ENCODE measurements around the gene ARMH4. TPM values are rescaled to one million over a fixed set of nuclear protein-coding genes. Genes with fewer than 3 reads are reported as not detected.
"Not testable (repeated sequence)": the region's sequence is repeated elsewhere in the genome, so short reads cannot be mapped to it uniquely, and the experiment has no call there.

The ARMH4 gene
- total RNA-seq, 1 donor: 0.21 TPM

DNA sequence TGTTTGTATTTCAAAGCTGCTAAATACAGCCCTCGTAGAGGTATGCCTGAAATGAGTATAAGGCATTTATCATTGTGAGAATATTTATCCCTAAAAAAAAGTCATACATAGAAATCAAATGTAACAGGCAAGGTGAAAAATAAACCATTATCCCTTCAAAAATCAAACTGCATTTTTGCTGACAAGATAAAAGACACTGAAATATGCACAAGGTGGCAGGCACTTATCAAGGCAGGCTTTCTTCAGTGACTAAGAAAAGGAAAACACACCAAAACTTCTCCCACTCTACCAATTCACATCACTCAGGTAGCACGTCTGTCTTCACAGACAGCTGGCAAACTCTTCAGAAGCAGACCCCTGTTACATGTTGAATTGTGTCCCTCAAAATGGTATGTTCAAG is 23.6 kb downstream of the ARMH4 start:
- Histone ChIP-seq H3K9me3 (ENCODE audit: low read depth, low read length) (no peaks in the 10 kb centered on the region), H3K4me1 (ENCODE audit: insufficient read depth, low read length) (no peaks in the 10 kb centered on the region), H3K4me3 (ENCODE audit: low read length) (no peak overlapping the region), H3K27me3 (ENCODE audit: insufficient read depth, low read length) (no peaks in the 10 kb centered on the region)

DNA sequence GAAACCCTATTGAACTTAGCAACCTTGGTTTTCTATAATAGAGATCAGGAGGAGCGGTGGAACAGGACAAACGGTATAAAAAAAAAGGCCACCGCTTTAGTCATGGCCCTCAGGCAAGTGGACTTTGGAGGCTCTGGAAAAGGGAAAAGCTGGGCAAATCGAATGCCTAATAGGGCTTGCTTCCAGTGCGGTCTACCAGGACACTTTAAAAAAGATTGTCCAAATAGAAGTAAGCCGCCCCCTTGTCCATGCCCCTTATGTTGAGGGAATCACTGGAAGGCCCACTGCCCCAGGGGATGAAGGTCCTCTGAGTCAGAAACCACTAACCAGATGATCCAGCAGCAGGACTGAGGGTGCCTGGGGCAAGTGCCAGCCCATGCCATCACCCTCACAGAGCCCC is 29.5 kb downstream of the ARMH4 start:
- H3K4me3 ChIP-seq (ENCODE audit: low read length); H3K27me3 ChIP-seq (ENCODE audit: insufficient read depth, low read length); H3K9me3 ChIP-seq (ENCODE audit: low read depth, low read length); H3K4me1 ChIP-seq (ENCODE audit: insufficient read depth, low read length): not testable (repeated sequence)

DNA sequence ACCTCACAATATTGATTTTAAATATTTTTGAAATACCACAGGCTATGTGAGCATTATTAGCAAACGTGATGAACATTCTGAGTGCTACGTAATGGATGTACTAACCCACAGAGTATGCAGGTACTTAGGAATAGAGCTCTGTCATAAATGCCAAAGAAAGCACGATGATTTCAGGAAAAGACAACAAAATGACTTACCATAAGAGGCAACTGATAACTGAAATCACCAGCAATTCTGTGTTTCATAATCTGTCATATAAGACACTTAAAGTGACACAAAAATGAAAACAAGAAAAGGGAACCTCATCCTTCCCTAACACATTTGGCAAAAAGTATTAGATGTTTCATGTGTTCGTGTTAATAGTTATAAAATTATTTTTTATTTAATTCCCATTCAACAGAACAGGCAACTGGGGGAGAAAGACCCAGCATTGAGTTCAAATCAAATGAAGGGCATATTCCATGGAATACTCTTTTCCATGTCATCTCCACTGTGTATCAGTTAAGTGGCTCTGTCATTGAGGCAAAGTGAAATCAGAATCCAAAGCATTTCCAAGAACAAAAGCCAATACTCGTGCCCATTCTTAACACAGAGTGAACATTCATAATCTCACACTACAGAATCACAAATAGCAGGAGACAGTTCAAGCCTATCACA is 30.4 kb downstream of the ARMH4 start:
- H3K9me3 ChIP-seq (ENCODE audit: low read depth, low read length): no peaks in the 10 kb centered on the region
- no peaks in the 10 kb centered on the region for H3K27me3 ChIP-seq (ENCODE audit: insufficient read depth, low read length)
- H3K4me3 ChIP-seq (ENCODE audit: low read length): no peak overlapping the region
- no peaks in the 10 kb centered on the region for H3K4me1 ChIP-seq (ENCODE audit: insufficient read depth, low read length)

DNA sequence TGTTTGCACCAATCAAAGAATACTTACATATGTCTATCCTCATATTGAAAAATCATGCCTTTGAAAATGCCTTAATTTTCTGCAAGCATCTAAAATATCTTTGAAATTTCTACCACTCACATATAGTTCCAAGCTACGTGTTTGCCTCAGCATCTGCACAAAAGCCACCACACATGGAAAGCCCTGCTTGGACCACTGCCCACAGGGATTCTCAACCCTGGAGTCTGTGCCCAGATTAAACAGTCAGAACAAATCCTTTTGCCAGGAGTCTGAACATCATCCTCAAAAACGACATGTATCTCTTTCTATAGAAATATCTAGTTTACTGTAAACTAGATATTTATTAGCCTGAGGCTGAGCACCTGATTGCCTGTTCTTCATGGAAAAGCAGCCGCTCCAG is 32.6 kb downstream of the ARMH4 start:
- H3K9me3 ChIP-seq (ENCODE audit: low read depth, low read length): no peaks in the 10 kb centered on the region
- H3K27me3 ChIP-seq (ENCODE audit: insufficient read depth, low read length): no peaks in the 10 kb centered on the region
- no peak overlapping the region for H3K4me3 ChIP-seq (ENCODE audit: low read length)
- H3K4me1 ChIP-seq (ENCODE audit: insufficient read depth, low read length): no peaks in the 10 kb centered on the region

DNA sequence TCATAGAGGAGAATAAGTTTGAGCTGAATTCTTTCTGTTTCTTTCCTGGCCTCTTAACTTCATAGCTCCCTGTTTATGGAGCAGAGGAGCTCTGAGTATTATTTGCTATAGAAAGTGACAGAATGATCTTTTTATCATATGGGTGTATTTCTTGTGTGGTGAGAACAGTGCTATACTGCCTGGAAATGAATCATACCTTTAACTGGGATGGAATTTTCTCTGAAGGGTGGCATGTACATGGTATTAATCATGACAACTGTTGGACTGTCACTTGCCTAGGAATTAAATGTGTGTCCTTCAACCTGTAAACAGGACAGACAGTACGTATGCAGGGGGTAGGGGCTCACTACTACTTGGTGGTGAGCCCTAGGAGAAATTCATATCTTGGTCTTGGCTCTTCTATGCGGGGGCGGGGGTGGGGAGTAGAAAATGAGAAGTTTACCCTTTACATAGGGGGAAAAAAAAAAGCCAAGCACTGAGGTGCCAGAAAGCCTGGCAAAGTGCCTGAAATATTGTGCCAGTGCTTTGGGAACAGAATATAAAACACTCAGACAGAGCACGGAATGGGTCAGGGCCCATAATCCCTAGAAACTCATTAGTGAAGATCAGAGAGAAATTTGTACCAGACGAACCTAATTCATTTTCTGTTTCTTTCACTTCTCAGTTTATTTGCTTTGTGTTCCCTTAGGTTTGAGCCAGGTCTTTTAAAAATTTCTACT is 33.8 kb downstream of the ARMH4 start:
- Histone ChIP-seq H3K4me3 (ENCODE audit: low read length) (no peak overlapping the region), H3K4me1 (ENCODE audit: insufficient read depth, low read length) (no peaks in the 10 kb centered on the region), H3K27me3 (ENCODE audit: insufficient read depth, low read length) (no peaks in the 10 kb centered on the region), H3K9me3 (ENCODE audit: low read depth, low read length) (no peaks in the 10 kb centered on the region)

DNA sequence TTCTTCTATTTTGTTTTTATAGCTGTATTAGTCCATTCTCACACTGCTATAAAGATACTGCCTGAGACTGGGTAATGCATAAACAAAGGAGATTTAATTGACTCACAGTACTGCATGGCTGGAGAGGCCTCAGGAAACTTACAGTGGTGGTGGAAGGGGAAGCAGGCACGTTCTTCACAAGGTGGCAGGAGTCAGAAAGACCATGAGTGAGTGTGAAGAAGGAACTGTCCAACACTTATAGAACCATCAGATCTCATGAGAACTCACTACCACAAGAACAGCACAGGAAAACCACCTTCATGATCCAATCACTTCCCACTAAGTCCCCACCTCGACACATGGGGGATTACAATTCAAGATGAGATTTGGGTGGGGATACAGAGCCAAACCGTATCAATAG is 42.3 kb downstream of the ARMH4 start:
- H3K27me3 ChIP-seq (ENCODE audit: insufficient read depth, low read length): no peaks in the 10 kb centered on the region
- H3K4me1 ChIP-seq (ENCODE audit: insufficient read depth, low read length): no peaks in the 10 kb centered on the region
- no peak overlapping the region for H3K4me3 ChIP-seq (ENCODE audit: low read length)
- H3K9me3 ChIP-seq (ENCODE audit: low read depth, low read length): no peaks in the 10 kb centered on the region

DNA sequence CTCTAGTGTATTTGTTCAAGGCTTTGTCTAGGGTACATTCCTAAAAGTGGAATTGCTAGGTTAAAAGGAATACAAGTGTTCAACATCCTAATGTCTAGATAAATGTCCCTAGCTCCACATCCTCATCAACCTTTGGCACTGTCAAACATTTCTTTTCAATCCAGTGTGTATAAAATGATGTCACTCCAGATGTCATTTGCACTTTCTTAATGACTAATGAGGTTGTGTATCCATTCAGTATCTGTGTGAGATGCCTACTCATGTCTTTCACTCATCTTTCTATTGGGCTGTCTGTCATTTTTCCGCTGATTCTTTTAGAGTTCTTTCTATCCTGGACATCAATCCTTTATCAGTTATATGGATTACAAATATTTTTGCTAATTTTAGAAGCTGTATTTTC is 43.3 kb downstream of the ARMH4 start:
- no peak overlapping the region for H3K4me3 ChIP-seq (ENCODE audit: low read length)
- no peaks in the 10 kb centered on the region for H3K27me3 ChIP-seq (ENCODE audit: insufficient read depth, low read length)
- no peaks in the 10 kb centered on the region for H3K4me1 ChIP-seq (ENCODE audit: insufficient read depth, low read length)
- H3K9me3 ChIP-seq (ENCODE audit: low read depth, low read length): no peaks in the 10 kb centered on the region

DNA sequence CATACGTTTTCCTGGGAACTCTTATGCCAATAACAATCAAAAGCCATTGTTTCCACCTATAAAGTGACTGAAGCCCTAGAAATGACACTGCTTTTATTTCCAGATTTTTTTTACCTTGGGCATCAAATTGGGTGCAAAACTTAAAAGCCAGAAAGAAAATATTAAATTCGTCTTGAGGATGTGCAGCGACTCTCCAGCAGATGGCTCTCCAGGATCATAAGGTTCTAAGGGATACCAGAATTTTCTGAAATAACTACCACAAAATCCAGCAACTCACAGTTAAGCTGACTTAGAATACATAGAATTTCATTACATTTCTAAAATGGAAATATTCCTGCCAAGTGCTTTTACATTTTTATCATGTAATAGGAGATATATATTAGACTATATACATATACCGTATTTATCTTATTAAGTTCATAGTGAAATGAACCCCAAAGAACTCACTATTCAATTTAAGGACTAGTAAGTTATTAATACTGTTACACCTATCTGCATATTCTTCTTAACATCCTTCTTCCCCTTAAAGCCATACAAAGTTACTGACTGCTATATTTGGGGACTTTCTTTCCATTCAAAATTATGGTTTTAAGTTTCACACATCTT is 44.0 kb downstream of the ARMH4 start:
- no peaks in the 10 kb centered on the region for H3K27me3 ChIP-seq (ENCODE audit: insufficient read depth, low read length)
- no peaks in the 10 kb centered on the region for H3K9me3 ChIP-seq (ENCODE audit: low read depth, low read length)
- H3K4me1 ChIP-seq (ENCODE audit: insufficient read depth, low read length): no peaks in the 10 kb centered on the region

DNA sequence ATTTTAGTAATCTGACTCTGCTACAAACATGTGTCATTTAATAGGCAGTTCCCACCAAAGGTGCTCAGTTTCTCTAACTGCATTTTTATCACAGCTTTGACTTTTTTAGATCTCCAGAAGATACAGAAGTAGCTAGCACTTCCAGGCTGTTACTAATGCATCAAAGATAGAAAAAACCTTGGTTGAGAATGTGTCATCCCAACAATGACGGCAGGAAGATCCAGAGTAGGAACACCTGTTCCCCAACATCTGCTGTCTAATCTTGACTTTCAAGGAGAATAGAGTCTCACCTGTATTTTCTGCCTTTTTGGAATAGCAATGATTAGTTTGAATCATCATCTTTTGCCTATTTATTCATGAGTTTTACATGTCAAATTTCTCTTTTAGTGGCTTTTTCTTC is 45.0 kb downstream of the ARMH4 start:
- no peaks in the 10 kb centered on the region for H3K27me3 ChIP-seq (ENCODE audit: insufficient read depth, low read length)
- no peaks in the 10 kb centered on the region for H3K9me3 ChIP-seq (ENCODE audit: low read depth, low read length)
- no peaks in the 10 kb centered on the region for H3K4me1 ChIP-seq (ENCODE audit: insufficient read depth, low read length)
- H3K4me3 ChIP-seq (ENCODE audit: low read length): no peak overlapping the region

More for the DNA sequence above, 44.0 kb downstream of the ARMH4 start:
- no peak overlapping the region for H3K4me3 ChIP-seq (ENCODE audit: low read length)

DNA sequence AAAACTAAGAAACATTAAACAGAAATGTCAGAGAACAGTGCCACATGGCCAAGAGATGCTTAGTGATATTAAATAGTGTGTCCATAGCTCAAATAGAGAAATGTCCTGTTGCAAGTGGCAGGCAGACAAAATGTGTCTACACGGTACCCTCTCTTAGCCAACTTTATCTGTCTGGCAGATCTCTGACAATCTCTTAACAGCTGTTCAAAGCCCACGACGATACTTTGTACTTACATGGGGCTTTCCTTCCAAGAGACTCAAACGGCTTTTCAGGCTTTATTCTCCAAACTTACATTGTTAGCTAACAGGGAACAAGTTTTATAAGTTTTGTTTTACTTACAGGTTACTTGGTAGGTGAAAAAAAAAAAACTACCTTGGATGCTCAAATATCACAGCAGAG is 45.6 kb downstream of the ARMH4 start:
- H3K4me1 ChIP-seq (ENCODE audit: insufficient read depth, low read length): no peaks in the 10 kb centered on the region
- H3K27me3 ChIP-seq (ENCODE audit: insufficient read depth, low read length): no peaks in the 10 kb centered on the region
- H3K9me3 ChIP-seq (ENCODE audit: low read depth, low read length): no peaks in the 10 kb centered on the region
- no peak overlapping the region for H3K4me3 ChIP-seq (ENCODE audit: low read length)

DNA sequence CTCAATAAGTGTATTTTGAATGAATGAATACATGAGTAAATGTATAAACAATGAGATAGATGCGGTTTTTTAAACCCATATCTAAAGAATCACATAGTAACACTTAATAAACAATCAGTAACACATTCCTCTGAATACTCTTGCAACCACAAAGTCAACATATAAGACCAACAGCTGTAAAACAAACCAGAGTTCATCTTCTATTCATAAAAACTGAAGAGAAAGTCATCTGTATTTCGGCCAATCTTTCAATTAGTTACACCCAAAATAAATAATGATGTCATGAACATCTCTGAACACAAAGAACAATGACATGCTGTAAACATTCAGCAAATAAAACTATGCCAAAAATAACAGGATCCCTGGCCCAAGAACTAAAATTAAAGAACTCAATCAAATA is 47.2 kb downstream of the ARMH4 start:
- no peaks in the 10 kb centered on the region for H3K27me3 ChIP-seq (ENCODE audit: insufficient read depth, low read length)
- H3K9me3 ChIP-seq (ENCODE audit: low read depth, low read length): no peaks in the 10 kb centered on the region
- H3K4me3 ChIP-seq (ENCODE audit: low read length): no peak overlapping the region
- H3K4me1 ChIP-seq (ENCODE audit: insufficient read depth, low read length): no peaks in the 10 kb centered on the region

DNA sequence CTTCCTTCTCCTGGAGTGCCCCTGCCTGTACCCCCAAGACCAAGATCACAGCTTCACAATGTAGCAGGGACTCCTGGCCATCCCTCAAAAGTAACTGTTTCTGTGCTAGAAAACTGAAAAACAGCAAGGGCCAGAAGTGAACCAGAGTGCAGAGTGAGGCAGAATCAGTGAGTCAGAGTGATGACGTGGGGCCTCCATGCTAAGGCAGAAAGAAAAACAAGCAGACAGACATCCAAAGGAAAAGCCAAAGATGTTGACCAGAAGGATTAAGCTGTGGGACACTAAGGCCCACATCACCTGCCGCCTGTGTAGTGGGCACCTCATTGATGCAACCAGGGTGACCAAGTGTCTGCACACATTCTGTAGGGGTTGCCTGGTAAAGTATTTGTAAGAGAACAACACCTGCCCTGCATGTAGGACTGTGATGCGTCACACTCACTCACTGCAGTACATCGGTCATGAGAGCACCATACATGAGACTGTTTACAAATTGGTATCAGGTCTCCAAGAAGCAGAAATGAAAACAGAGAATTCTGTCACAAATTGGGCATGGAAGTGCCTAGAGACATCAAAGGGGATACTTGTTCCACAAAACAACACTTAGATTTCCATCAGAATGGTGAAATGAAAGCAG is 51.2 kb downstream of the ARMH4 start:
- Histone ChIP-seq H3K4me3 (ENCODE audit: low read length) (no peak overlapping the region), H3K27me3 (ENCODE audit: insufficient read depth, low read length) (no peaks in the 10 kb centered on the region), H3K9me3 (ENCODE audit: low read depth, low read length) (no peaks in the 10 kb centered on the region), H3K4me1 (ENCODE audit: insufficient read depth, low read length) (no peaks in the 10 kb centered on the region)

DNA sequence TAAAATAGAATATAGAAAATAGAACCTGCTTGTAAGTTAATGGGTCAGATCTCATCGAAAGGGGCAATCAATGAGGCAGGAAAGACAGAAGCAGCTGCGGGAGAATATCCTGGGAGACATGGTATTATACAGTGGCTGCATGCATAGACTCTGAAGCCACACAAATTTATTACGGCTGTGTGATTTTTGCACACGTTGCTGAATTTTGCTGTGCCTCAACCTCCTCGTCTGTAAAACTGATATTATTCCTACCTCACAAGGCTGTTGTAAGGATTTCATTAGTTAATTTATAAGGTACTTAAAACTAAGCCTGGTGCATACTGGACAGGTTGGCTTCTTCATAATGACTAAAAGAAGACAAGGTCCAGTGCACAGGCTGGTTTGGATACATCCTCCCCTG is 52.3 kb downstream of the ARMH4 start:
- Histone ChIP-seq H3K4me3 (ENCODE audit: low read length) (no peak overlapping the region), H3K27me3 (ENCODE audit: insufficient read depth, low read length) (no peaks in the 10 kb centered on the region), H3K4me1 (ENCODE audit: insufficient read depth, low read length) (no peaks in the 10 kb centered on the region), H3K9me3 (ENCODE audit: low read depth, low read length) (no peaks in the 10 kb centered on the region)

DNA sequence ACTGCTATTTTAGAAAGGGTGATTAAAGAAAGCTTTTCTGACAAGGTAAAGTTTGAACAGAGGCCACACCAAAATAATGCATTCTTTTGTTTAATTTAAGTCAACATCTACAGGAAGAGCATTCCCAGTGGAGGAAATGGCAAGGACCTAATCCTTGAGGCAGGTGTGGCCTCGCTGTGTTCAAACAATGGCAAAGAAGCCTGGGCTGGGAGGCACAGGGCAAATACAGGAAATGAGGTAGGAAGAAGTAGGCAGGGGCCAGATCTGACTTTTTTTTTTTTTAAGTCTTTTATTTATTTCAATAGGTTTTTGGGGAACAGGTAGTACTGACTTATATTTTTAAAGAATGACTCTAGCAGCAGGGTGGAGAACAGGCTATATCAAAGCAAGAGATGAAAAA is 53.5 kb downstream of the ARMH4 start:
- Histone ChIP-seq H3K4me3 (ENCODE audit: low read length) (no peak overlapping the region), H3K27me3 (ENCODE audit: insufficient read depth, low read length) (no peaks in the 10 kb centered on the region), H3K4me1 (ENCODE audit: insufficient read depth, low read length) (no peaks in the 10 kb centered on the region), H3K9me3 (ENCODE audit: low read depth, low read length) (no peaks in the 10 kb centered on the region)

DNA sequence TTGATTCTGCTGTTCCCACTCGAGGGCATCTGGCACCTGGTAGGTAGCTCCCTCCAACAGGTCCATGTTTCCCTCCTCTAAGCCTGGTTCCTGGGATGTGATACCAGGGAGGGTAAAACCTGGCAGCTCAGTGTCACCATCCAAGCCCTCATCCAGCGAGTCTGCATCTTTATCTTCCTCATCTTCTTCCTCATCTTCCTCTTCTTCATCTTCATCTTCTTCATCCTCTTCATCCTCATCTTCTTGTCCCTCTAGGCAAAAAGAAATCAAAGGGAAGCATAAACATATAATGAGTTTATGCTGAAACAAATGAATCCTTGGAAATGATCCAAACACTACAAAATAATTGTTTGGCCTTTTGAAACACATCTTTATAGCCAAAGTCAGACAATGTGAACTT is 55.3 kb downstream of the ARMH4 start:
- Histone ChIP-seq H3K27me3 (ENCODE audit: insufficient read depth, low read length) (no peaks in the 10 kb centered on the region), H3K4me3 (ENCODE audit: low read length) (no peak overlapping the region), H3K4me1 (ENCODE audit: insufficient read depth, low read length) (no peaks in the 10 kb centered on the region), H3K9me3 (ENCODE audit: low read depth, low read length) (no peaks in the 10 kb centered on the region)
